ENCODE measurements around the gene DMAC1. TPM values are rescaled to one million over a fixed set of nuclear protein-coding genes. Genes with fewer than 3 reads are reported as not detected.

The DMAC1 gene
- 11.9 and 16.2 TPM in 2 replicates for total RNA-seq

GRCh38 chr9:7799234-7799943, at the start of gene DMAC1:
Gene DMAC1, minus strand, starts transcription at chr9:7799778. Its CDS starts 44 bp downstream, at chr9:7799734.
- peak; percentile 47 for DNase-seq (ENCODE audit: extremely low read depth, low read depth, low spot score)

GRCh38 chr9:7849362-7849761, 49.8 kb upstream of the DMAC1 start:
- no peak for DNase-seq (ENCODE audit: extremely low read depth, low read depth, low spot score)

GRCh38 chr9:7848498-7848897, 48.9 kb upstream of the DMAC1 start:
- no peak for DNase-seq (ENCODE audit: extremely low read depth, low read depth, low spot score)

- DNase-seq (ENCODE audit: extremely low read depth, low read depth, low spot score) = no peak
Observed at GRCh38 chr9:7844242-7844641, 44.7 kb upstream of the DMAC1 start.

- no peak for DNase-seq (ENCODE audit: extremely low read depth, low read depth, low spot score)
Observed at GRCh38 chr9:7841831-7842230, 42.3 kb upstream of the DMAC1 start.

- no peak for DNase-seq (ENCODE audit: extremely low read depth, low read depth, low spot score)
Observed at GRCh38 chr9:7834531-7834930, 35.0 kb upstream of the DMAC1 start.

GRCh38 chr9:7828334-7828733, 28.8 kb upstream of the DMAC1 start:
- no peak for DNase-seq (ENCODE audit: extremely low read depth, low read depth, low spot score)

- no peak for DNase-seq (ENCODE audit: extremely low read depth, low read depth, low spot score)
Observed at GRCh38 chr9:7827792-7828191, 28.2 kb upstream of the DMAC1 start.

GRCh38 chr9:7827056-7827455, 27.5 kb upstream of the DMAC1 start:
- no peak for DNase-seq (ENCODE audit: extremely low read depth, low read depth, low spot score)

GRCh38 chr9:7823651-7824050, 24.1 kb upstream of the DMAC1 start:
- no peak for DNase-seq (ENCODE audit: extremely low read depth, low read depth, low spot score)

- no peak for DNase-seq (ENCODE audit: extremely low read depth, low read depth, low spot score)
Observed at GRCh38 chr9:7819984-7820383, 20.4 kb upstream of the DMAC1 start.

GRCh38 chr9:7816021-7816420, 16.4 kb upstream of the DMAC1 start:
- no peak for DNase-seq (ENCODE audit: extremely low read depth, low read depth, low spot score)

- DNase-seq (ENCODE audit: extremely low read depth, low read depth, low spot score) = no peak
Observed at GRCh38 chr9:7813030-7813429, 13.5 kb upstream of the DMAC1 start.

GRCh38 chr9:7811677-7812076, 12.1 kb upstream of the DMAC1 start:
- no peak for DNase-seq (ENCODE audit: extremely low read depth, low read depth, low spot score)

- no peak for DNase-seq (ENCODE audit: extremely low read depth, low read depth, low spot score)
Observed at GRCh38 chr9:7802666-7803065, 3.1 kb upstream of the DMAC1 start.

GRCh38 chr9:7799944-7800285, 337 bp upstream of the DMAC1 start:
- no peak for DNase-seq (ENCODE audit: extremely low read depth, low read depth, low spot score)

- no peak for DNase-seq (ENCODE audit: extremely low read depth, low read depth, low spot score)
Observed at GRCh38 chr9:7794196-7794595, 5.4 kb downstream of the DMAC1 start.

- no peak for DNase-seq (ENCODE audit: extremely low read depth, low read depth, low spot score)
Observed at GRCh38 chr9:7791394-7791793, 8.2 kb downstream of the DMAC1 start.

GRCh38 chr9:7790819-7791182, 8.8 kb downstream of the DMAC1 start:
- no peak for DNase-seq (ENCODE audit: extremely low read depth, low read depth, low spot score)

GRCh38 chr9:7790022-7790818, 9.4 kb downstream of the DMAC1 start:
- DNase-seq (ENCODE audit: extremely low read depth, low read depth, low spot score) = no peak

GRCh38 chr9:7788772-7789171, 10.8 kb downstream of the DMAC1 start:
- no peak for DNase-seq (ENCODE audit: extremely low read depth, low read depth, low spot score)

- DNase-seq (ENCODE audit: extremely low read depth, low read depth, low spot score) = no peak
Observed at GRCh38 chr9:7785813-7786212, 13.8 kb downstream of the DMAC1 start.
